SHP77 (cell line): ENCODE data around the gene KAZALD1.

Experiments used
- DNase-seq, 2 experiments: peaks; one replicate each; lab custom pipeline; 2025; lab: John Stamatoyannopoulos, UW

KAZALD1 gene

DNA sequence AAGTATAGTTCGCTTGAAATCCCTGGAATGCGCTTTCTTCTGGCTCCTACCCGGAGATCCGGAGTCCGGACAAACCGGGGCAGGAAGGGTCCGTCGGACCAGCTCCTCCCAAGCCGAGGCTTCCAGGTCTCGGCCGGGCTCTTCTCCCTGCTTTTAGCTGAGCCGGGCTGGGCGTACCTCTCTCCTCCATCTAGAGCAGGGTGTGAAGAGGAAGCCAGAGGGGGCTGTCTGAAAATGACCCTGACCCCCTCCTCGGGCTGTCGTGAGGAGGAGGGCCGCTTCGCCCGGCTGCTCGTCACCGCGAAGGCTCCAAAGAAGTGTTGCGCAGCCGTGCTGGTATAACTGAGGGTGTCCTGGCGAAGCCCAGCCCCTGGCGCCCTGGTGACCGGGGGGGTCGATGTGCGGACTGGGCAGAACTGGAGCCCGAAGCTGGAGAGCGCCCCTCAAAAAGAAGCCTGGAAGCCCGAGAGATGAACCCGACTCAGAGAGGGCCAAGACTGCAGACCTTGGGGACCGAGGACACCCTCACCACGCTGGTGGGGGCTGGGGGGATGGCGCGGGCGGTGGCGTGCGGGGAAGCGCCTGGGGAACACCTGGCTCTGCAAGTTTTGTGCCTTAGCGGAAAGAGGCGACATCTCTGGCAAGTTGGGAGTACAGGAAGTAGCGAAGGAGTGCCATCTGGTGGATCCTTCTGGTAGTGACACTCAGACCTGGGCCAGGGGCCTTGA, 5.7 kb downstream of the KAZALD1 start:
- DNase-seq = peak; percentile 80 to 81

DNA sequence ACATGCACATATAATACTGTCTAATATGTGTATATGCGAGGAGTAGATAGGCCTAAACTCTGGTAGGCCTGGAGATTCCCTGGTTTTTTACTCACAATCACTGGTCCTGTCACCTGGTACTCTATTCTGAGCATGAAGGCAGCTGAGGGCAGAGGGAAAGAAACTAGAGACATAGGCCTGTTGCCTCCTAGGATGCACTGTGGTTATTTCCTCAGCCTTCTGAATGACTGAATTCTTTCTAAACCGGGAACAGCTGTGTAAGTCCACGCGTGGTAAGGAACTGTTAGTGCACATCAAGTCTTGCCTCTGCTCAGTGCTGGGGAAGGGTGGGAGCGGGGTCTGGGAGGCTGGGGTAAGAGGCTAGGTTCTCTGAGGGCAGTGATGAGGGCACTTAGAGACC, 7.7 kb downstream of the KAZALD1 start:
- DNase-seq = no peak

DNA sequence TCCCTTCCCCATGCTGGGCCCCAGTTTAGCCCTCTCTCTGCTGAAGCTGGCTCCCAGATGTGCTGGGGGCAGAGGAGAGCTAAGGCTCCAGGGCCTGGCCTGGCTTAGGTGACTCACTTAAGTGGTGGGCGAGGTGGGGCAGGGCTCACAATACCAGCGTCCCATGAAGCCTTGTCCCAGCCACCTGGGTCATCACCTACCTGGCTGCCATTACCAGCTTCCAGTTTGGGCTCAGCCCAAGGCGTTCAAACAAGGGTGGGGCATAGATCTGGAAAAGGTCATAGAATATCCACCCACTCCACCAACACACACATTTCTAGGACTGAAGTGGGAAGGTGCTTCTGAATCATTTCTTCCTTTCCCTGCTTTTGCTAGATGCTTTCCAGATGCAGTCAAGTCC, 8.3 kb downstream of the KAZALD1 start:
- no peak for DNase-seq

DNA sequence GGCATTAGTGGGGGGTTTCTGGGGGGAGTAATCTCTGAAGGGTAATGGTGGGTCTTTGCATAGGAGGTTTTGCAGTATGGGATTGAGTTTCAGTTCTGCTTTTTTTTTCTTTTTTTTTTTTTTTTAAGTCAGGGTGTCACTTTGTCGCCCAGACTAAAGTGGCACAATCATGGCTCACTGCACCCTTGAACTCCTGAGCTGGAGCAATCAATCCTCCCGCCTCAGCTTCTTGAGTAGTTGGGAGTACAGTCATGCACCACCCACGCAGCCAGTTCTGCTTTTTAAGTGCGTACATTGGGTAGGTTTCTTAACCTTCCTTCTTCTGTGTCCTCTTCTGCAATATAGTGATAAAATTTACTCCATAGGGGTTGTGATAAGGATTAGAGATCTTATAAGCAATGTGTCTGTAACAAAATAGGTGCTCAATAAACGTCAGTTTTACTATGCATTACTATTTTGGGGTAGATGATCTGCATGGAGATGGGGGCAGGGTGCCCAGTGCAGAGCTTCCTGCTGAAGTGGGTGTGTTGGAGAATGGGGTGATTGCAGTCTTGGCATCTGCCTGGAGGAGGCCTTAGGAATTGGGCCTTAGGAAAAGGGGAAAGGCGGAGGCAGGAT, 9.6 kb downstream of the KAZALD1 start:
- no peak for DNase-seq

DNA sequence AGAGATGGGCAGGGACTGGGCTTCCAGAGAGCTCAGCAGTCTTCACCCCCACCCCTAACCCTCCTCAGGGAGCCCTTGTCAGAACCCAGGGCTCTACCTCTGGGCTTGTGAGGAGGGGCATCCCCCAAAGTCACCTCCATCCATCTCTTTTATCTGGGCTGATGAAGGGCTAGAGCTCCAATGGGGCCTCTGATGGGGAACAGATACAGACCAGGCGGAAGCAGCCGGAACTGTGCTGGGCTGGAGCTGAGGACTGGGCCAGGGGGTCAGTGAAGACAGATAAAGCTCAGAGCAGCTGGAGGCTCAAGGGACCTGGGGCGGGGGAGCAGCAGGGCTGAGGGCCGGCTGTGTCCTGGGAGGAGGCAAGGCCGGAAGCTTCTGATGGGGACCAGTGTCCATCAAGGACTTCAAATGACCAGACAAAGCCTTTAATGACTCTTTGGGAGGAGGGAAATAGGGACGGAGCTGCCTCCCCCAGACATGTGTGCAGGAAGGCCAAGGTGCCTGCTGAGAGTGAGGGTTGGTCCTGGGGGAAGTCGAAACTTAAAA, 10.2 kb downstream of the KAZALD1 start:
- no peak for DNase-seq

DNA sequence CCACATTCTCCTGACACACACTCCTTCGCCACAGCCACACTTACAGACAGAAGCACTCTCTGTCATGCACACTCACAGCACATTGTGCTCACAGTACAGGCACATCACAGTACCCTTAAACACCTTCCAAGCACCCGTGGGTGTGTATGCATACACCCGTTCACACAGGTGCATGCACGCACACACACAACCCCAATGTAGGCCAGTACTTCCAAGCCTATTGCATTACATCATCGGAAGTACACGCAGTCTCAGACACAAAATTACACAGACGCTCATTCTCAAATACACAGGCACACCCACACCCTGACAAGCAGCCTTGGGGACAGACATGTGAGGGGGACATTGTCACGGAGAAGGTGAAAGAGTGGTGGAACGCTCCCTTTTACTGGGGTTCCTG, 11.1 kb downstream of the KAZALD1 start:
- no peak for DNase-seq

DNA sequence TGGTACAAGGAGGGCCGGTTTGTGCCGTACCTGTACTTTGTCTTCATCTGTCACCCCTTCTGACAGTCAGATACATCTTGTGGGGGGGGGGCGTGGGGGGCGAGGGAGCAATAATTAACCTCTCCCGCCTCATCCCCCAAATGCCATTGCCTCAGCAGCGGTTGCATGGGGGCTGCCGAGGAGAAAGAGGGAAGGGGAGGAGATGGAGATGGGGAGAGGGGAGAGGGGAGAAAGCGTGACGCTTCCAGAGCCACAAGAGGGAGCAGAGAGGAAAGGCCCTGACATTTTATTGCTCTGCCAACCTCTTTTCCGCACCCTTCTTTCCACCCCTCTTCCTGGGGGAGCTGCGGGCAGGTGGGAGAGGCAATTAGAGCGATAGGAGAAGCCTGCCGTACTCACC, 11.8 kb downstream of the KAZALD1 start:
- no peak for DNase-seq

DNA sequence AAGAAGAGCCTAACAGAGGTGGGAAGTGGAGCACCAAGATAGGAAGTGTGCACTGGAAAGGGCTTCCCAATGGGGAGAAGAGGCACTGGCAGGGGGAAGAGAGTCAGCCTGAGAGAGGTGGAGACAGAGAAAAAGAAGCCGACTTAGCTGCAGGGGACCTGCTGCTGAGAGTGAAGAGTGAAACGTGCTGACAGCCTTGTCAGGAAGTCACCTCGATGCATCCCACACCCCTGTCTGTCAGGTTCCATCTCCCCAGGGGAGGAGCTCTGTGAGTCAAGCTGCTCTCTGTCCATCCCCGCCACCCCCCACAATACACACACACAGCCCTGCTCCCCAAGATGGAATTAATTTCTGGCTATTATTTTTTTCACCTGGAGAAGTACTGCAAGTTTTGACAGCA, 14.0 kb downstream of the KAZALD1 start:
- DNase-seq = no peak

DNA sequence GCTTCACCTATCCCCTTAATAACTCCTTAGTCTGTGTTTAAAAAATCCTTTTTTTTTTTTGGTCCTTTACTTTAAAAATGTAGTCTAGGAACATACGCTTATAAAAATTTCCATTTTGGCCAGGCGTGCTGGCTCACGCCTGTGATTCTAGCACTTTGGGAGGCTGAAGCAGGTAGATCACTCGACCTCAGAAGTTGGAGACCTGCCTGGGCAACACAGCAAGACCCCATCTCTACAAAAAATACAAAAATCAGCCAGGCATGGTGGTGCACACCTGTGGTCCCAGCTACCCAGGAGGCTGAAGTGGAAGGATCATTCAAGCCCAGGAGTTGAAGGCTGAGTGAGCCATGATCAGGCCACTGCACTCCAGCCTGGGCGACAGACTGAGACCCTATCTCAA, 14.8 kb downstream of the KAZALD1 start:
- no peak for DNase-seq

DNA sequence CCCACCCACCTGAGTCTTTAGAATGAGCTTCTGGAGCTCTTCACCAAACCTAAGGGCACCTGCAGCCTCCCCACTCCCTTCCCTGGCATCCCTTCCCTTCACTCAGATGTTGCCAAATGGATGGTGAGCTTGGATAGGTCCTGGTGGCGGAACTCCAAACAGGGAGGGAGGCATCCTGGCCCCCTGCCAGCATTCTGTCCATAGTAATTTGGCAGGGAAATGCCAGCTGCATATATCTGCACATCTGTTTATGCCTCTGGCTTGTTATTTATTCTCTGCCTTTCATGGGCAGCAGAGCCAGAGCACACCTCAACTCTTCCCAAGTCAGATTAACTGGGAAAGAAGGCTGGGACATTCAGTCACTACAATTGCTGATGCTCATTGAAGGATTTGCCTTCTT, 18.1 kb downstream of the KAZALD1 start:
- DNase-seq = no peak

DNA sequence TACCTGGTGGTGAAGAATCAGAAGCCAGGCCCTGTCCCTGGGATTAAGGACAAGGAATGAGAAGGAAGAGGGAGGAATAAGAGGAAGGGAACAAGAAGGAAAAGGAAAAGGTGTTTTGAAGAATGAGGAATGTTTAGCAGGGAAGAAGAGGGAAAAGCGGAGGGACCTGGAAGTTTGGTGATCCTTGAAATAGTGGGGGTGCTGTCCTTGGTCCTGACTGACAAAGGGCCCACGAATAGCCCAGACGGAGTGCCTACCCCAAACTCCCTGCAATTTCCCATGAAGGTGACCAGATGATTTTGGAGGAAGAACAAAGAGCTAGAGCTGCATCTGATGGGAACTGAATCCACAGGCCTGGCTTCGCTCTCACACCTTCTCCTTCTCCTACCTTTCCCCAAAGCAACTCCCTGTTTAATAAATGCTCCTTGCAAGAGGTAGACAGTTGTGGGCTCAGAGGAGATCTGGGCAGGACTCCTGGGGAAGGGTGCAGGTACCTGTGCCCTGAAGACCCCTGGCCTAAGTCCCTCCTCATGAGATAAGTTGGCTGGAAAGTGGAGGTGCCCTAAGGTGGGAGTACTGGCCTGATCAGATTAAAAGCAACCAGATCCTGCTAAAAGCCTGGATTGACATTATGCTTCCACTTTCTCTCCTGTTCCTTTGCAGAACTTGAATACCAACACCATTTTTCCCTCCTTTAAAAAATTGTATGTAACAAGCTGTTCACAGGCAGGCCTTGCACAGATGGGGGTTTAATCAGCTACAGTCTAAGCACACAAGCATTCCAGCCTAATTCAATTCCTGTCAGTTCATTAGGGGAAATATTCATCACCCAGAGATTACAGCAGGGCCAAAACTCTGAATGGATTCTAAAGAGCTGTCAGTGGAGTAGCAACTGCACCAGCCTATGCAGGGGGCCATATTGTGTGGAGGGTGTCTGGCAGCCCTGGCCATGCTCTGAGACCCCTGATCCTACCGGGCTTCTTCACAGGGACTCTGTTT, 19.4 kb downstream of the KAZALD1 start:
- no peak for DNase-seq

DNA sequence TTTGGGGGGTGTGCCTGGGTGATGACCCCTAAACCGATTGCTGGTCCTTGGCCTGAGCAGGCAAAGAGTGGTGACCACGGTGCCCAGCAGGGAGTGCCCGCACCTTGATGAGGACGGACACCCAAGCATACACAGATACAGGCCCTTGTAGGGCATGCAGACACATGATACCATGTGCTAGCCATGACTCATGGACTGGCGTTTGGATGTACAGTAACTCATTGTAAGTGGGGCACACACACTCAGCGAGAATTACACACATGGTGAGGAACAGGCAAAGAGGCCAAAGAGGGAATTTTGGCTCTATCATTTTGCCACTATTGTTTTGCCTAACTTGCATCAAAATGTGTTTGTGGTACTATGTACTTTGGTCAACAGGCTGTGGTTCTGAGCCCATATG, 24.1 kb downstream of the KAZALD1 start:
- DNase-seq = no peak

DNA sequence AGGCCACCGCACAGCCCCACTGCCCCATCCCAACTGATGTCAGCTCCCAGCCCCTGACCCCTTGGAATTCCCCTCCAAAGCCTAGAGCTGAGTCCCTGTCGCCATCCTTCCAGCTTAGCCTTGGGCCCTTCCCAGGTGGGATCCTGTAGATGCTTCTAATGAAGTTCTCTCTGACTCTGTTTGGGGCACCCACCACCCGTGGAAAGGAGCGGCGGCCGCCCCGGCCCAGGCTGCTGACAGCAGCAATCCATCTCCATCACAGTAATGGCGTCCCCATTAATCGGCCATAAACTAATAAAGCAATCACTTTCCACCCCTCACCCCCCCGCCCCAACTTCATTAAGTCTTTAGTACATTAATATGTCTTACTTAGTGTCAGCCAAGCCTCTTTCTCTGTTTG, 25.6 kb downstream of the KAZALD1 start:
- no peak for DNase-seq

DNA sequence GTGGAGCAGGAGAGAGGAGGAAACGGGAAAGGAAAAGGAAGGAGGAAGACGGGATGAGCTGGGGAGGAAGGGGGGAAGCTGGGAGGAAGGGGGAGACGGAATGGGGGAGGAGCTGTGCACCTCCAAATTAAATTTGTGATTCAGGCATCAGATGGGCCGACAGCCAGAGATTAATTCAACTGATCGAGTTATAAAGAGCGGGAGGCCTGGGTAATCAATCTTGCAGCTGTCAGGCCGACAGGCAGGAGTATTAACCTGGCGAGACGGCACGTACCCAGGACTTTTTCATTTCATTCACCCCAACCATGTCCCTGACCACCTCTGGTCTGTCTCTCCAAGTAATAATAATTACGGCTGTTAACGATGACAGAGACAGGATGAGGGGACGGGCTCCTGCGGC, 26.2 kb downstream of the KAZALD1 start:
- no peak for DNase-seq

DNA sequence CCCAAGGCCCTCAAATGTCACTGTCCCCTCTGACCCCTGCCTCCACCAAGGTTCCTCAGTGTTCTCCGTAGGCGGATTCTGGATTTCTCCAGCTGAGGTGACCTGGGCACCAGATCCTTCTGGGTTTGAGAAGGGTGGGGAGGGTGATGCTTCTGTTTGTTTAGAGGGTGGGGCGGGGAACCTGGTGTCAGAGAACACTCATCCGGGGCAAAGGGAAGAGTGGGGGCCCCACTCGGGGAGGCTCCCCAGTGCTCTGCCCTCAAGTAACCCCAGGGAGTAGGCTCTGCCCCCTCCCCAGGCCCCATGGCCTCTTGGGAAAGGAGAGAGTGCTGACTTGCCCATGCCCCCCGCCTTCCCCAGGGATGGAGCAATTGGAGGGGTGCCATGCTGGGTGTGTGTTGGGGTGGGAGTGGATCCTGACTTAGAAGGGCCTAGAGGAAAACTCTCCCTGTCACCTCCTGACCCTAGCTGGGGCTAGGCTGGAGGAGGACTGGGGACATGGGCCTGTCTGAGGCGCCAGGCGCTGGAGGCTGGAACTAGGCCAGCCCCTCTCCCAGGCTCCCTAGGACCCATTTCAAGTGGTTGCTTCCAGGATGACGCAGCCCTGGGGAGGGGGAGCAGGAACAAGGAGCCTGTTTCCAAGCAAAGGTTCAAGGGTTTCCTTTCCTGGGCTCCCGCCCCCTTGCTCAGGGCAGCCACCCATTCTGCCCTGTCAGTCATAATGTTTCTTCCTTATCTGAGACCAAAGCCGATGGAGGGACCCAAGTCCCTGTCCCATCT, 27.9 kb downstream of the KAZALD1 start:
- no peak for DNase-seq

DNA sequence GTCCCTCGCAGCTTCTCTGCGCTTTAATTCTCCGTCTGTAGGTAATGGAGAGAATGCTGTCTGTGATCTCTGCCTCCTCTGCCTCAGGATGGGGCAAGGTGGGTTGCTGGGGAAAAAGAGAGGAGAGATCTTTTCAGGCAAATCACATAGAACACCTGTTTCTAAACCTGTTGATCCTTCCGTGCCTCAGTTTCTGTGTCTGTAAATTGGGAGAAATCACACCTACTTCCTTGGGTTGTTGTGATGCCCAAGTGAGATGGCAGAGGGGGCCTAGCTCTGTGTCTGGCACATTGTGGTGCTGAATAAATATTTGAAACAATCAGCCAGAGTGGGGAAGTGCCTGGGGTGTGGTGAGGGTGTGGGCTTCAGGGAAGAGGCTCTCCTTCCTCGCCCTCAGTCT, 28.8 kb downstream of the KAZALD1 start:
- DNase-seq = no peak

DNA sequence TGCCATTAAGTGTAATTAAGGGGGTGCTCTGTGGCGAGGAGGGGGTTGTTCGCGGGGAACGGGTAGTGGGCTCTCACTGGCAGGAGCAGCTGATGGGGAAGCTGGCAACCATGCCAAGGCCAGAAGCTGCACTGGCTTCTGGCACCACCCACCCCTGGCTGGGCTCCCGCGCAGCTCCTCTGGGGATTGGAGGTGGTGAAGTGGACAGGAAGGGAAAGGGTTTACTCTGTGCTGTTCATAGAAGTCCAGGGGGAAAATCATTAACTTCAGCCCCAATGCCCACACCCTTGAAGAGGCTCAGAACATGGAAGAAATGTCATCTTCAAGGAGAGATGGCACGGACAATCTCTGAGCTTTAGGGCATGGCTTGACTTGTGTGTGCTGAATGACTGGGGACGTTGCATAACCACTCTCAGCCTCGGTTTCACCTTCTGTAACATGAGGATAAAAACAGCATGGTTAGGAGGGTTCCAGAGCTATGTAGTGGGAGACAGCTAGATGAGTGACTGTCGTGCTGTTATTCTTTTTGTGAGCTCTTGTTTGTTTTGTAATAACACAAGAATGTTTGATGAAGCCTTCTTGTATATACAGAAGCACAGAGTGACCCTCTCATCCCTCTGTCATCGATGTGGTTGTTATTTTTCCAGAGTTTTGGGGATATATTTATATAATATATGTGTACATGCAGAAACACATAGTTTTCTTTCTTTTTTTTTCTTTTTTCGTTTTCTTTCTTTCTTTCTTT, 29.9 kb downstream of the KAZALD1 start:
- no peak for DNase-seq

DNA sequence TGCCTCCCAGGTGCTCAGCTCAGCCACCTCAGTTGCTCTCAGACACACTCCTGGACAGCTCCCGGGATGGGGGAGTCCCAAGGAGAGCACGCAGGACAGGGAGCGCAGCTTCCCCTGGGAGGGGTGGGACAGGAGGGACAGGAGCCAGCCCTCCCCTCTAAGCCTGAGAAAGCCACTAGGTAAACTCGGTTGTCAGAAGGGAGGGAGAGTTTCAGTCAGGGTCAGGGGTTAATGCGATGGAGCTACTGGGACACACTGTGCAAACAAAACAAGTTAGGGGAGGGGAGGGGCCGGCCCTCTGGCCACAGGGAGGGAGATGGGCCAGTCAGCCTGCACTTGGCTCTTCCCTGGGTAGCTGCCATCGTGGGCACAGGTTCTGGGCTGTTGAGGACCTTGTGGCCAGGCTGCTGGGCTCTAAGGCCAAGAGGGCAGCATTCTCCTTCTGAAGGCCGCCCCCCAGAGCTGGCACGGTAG, 31.1 kb downstream of the KAZALD1 start:
- no peak for DNase-seq

DNA sequence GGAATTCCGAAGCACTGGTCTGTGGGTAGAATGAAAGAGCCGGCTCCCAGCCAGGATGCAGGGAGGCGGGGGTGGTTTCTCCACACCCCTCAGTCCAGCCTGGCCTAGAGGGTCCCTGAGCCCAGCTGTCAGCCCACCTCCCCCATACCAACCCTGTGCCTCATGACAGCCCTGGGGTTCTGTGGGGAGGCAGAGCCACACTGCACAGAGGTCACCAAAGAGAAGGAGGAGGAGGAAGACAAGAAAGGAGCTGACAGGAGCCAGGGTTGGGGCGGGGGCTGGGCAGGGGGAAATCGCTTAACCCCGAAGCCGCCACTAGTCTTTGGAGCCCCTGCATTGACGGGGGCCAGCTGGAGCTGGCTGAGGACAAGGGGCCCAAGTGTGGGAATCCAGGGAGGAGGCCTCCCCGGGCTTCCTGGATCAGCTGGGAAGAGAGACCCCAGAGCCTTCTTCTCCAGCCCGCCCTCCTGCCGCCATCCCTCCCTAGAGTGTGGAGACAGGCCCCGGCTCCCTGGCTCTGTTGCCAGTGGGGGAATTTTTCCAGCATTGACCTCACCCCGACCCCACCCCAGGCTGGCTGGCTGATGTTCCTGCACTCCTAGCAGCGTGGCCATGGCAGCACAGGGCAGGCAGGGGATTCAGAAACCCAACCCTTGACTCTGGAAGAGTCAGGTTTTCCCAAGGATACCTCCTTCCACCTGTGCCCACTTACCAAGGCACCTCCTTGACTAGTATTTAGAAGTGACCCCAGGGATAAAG, 32.5 kb downstream of the KAZALD1 start:
- DNase-seq = no peak

DNA sequence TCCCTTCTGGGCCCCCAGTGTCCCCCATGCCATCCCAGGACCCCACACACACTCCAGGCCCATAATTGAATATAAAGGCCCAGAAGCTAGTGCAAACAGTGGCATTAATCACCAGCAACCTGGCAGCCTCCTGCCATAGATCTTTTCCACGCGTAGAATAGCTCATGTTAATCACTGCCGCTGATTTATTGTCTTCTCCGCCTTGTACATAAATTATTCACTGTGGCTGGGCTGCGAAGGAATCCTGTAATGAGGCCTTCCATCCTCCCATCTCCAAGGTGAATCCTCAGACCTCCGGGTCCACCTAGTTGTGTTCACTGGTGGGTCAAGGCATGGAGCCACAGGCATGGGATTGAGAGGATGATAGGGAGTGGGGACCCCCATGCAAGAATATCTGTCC, 33.2 kb downstream of the KAZALD1 start:
- no peak for DNase-seq
